Neutrophil (primary cell): ENCODE measurements around the gene SLTM.

Source experiments
- H3K27ac ChIP-seq: fragments of 200-600 bp; sonication (generic); 2 replicates; pipeline ENCODE4 v1.5.1; 2016; ENCODE audit warnings: mild to moderate bottlenecking, moderate library complexity
- H3K27me3 ChIP-seq: fragments of 200-600 bp; sonication (generic); 2 replicates; pipeline ENCODE4 v1.6.0; 2016; ENCODE audit warnings: mild to moderate bottlenecking
- H3K36me3 ChIP-seq: fragments of 200-600 bp; sonication (generic); 2 replicates; pipeline ENCODE4 v1.5.1; 2017
- H3K4me1 ChIP-seq, 2 experiments: fragments of 200-600 bp in 1 of 2; sonication (generic) in 1 of 2; 1 replicate in 1 of 2; 2 replicates in 1 of 2; pipeline versions ENCODE4 v1.5.1 to v1.6.1; 2013 to 2016; ENCODE audit warnings: low read depth in 1 of 2, low read length in 1 of 2, mild to moderate bottlenecking in 1 of 2, moderate library complexity in 1 of 2; ENCODE audit not compliant: control insufficient read depth in 1 of 2, insufficient read depth in 1 of 2
- H3K4me3 ChIP-seq, 2 experiments: fragments of 200-600 bp in 1 of 2; sonication (generic) in 1 of 2; 1 replicate in 1 of 2; 2 replicates in 1 of 2; pipeline ENCODE4 v1.5.1; 2013 to 2016; ENCODE audit warnings: low read depth in 1 of 2, low read length in 1 of 2, mild to moderate bottlenecking in 1 of 2, moderate library complexity in 1 of 2
- H3K9me3 ChIP-seq: fragments of 200-600 bp; sonication (generic); 2 replicates; pipeline ENCODE4 v1.5.1; 2016
- CTCF ChIP-seq: fragments of 200-600 bp; sonication (generic); IDR thresholded peaks from 2 replicates; pipeline ENCODE4 v1.5.1; 2016; ENCODE audit warnings: antibody characterized with exemption

Gene SLTM

GRCh38 chr15:58880320-58880719 lies 53.2 kb downstream of the SLTM start:
- H3K4me1 ChIP-seq: peaks cover 2 to 10% of the 10 kb centered on the region in 2 experiments
- no peak for TF ChIP-seq CTCF
- no peaks in the 10 kb centered on the region for H3K9me3 ChIP-seq
- no peak overlapping the region for H3K4me3 ChIP-seq
- H3K27ac ChIP-seq: no peak overlapping the region
- H3K27me3 ChIP-seq: no peaks in the 10 kb centered on the region
- H3K36me3 ChIP-seq: peaks cover 85% of the 10 kb centered on the region

DNA sequence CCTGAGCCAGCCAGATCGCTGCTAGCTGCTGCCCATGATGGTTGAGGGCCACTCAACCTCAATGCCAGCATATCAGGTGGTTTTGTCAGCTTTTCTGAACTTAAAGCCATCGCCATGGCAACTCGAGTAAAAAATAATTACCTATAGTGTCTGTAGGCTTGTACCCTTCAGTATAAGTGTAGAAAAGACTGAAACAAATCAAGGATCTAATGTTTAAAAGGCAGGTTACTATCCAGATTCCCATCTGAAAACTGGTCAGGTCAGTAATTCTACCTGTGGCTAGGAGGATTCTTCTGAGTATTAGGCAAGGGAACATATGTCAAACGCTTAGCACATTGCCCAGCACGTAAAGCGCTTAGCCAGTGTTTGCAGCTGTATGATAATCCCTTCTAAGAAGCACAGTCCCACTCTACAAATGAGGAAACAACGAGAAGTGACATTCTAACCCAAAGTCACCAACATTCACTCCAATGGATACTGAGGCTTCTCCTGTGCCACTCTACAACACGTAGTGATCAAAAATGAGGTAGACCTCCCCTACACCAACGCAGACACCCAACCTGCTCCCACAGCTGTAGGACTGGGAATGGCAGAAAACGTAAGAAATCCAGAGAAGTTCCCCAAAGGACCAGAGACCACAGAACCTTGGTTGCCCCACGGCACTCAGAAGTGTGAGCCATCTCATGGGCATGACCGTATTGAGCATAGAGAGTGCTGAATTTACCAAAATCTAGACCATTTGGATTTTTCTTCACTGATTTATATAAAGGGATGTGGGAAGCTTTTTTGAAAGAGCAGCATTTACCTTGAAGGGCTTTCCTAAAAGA lies 55.3 kb downstream of the SLTM start:
- Histone ChIP-seq H3K27me3 (no peaks in the 10 kb centered on the region), H3K27ac (no peak overlapping the region), H3K36me3 (peaks cover 66% of the 10 kb centered on the region), H3K4me3 (no peak overlapping the region), H3K9me3 (no peaks in the 10 kb centered on the region), H3K4me1 (peaks cover 0 to 3% of the 10 kb centered on the region in 2 experiments)
- TF ChIP-seq CTCF: no peak

- no peaks in the 10 kb centered on the region for H3K9me3 ChIP-seq
- H3K36me3 ChIP-seq: peaks cover 49% of the 10 kb centered on the region
- peaks cover 0 to 5% of the 10 kb centered on the region in 2 experiments for H3K4me1 ChIP-seq
- TF ChIP-seq CTCF: no peak
- H3K27me3 ChIP-seq: no peaks in the 10 kb centered on the region
- H3K27ac ChIP-seq: no peak overlapping the region
- H3K4me3 ChIP-seq: no peak overlapping the region
Measured at GRCh38 chr15:58876306-58877106, 57.0 kb downstream of the SLTM start.

- H3K4me1 ChIP-seq: peaks cover 3 to 7% of the 10 kb centered on the region in 2 experiments
- H3K4me3 ChIP-seq: no peak overlapping the region
- H3K27ac ChIP-seq: no peak overlapping the region
- no peaks in the 10 kb centered on the region for H3K9me3 ChIP-seq
- H3K27me3 ChIP-seq: no peaks in the 10 kb centered on the region
- no peak for TF ChIP-seq CTCF
- H3K36me3 ChIP-seq: peaks cover 38% of the 10 kb centered on the region
Measured at GRCh38 chr15:58875343-58875742, 58.1 kb downstream of the SLTM start.

- H3K4me3 ChIP-seq: no peak overlapping the region
- H3K27ac ChIP-seq: no peak overlapping the region
- no peaks in the 10 kb centered on the region for H3K9me3 ChIP-seq
- H3K27me3 ChIP-seq: no peaks in the 10 kb centered on the region
- H3K36me3 ChIP-seq: peaks cover 17% of the 10 kb centered on the region
- peaks cover 6 to 9% of the 10 kb centered on the region in 2 experiments for H3K4me1 ChIP-seq
- TF ChIP-seq CTCF: no peak
Measured at GRCh38 chr15:58873267-58873666, 60.2 kb downstream of the SLTM start.
